ENCODE measurements around the gene RHNO1.

The RHNO1 gene

DNA sequence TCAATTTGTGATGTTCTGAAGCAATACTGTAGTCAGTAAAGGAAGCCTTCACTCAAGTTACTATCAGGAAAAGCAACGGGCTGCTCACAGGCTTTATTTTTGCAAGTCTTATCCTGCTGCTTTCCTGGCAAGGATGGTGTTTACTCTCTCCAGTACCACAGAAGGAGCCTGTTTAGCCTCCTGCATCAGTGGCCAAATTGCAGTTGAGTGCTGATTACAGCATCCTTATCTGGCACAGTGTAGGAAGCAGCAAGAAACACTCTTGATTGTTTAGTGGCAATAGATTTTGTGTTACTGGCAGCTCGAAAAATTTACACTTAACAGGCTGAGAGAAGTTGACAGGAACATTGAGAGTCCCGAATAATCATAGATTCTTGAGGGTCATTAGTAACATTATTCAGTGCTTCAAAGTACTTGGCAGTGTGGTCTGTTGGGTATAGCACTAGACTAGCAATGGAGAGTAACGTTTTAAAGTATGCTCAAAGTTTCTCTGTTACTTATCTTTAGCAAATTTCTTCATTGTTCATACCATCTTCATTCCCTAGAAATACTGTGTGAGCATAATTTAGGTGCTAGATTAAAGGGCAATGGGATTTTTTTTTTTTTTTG is 25.4 kb downstream of the RHNO1 start:
- DNase-seq, result peak in 24 of 51 donors; percentile 3 to 69 (median 23)

GRCh38 chr12:2904260-2904659 is 27.2 kb downstream of the RHNO1 start:
- no peak for DNase-seq

GRCh38 chr12:2912216-2912575 is 35.2 kb downstream of the RHNO1 start:
- no peak for DNase-seq

GRCh38 chr12:2919249-2919648 is 42.2 kb downstream of the RHNO1 start:
- no peak for DNase-seq

DNA sequence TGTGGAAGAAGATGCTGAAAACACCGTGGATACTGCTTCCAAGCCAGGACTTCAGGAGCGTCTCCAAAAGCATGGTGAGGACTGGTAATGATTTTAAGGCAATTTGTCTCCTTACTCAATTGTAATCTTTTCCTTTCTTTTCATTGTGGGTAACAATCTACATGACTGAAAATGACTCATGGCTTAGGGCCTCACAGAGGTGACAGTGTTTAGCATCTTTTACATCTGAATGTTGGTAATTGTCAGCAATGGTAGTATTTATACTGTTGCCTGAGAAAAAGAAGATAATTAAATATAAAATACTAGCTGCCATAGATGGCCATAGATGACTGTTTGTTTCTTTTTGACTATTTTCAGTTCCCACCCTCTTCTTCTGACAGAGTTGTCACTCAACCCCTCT is 45.3 kb downstream of the RHNO1 start:
- DNase-seq, result no peak

GRCh38 chr12:2923057-2923456 is 46.0 kb downstream of the RHNO1 start:
- DNase-seq, result no peak

GRCh38 chr12:2924019-2924418 is 47.0 kb downstream of the RHNO1 start:
- DNase-seq, result no peak

- DNase-seq, result no peak
These were observed 48.4 kb downstream of the RHNO1 start for GRCh38 chr12:2925322-2925995.

DNA sequence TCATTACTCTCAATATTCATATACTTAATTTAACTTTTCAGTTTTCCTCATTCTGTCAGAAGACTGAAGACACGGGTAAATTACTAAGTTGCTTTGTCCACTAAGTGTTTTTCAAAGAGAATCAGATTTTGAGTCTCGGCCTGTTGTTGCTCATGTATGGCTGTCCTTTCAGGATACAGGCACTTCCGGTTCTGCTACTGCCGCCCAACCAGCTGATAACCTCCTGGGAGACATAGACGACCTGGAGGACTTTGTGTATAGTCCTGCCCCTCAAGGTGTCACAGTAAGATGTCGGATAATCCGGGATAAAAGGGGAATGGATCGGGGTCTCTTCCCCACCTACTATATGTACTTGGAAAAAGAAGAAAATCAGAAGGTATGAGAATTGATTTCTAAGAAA is 53.8 kb downstream of the RHNO1 start:
- no peak for DNase-seq

DNA sequence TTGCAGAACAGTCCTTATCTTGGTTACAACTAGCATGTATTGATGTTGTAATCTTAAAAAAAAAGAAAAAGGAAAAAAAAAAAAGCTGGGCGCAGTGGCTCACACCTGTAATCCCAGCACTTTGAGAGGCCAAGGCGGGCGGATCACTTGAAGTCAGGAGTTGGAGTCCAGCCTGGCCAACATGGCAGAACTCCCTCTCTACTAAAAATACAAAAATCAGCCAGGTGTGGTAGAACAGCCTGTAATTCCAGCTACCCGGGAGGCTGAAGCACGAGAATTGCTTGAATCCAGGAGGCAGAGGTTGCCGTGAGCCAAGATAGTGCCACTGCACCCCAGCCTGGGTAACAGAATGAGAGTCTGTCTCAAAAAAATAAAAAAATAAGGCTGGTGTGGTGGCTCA is 56.6 kb downstream of the RHNO1 start:
- no peak for DNase-seq

GRCh38 chr12:2934371-2934770 is 57.3 kb downstream of the RHNO1 start:
- no peak for DNase-seq

DNA sequence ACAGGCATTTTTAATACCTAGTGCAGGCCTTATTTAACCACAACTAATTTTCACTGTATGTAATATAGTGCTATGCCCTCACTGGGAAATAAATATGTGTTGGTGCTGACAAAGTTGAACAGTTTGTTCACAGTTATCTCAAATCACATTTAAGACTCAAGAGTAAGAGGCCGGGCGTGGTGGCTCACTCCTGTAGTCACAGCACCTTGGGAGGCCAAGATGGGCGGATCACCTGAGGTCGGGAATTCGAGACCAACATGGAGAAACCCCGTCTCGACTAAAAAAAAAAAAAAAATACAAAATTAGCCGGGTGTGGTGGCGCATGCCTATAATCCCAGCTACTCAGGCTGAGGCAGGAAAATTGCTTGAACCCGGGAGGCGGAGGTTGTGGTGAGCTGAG is 59.3 kb downstream of the RHNO1 start:
- no peak for DNase-seq

DNA sequence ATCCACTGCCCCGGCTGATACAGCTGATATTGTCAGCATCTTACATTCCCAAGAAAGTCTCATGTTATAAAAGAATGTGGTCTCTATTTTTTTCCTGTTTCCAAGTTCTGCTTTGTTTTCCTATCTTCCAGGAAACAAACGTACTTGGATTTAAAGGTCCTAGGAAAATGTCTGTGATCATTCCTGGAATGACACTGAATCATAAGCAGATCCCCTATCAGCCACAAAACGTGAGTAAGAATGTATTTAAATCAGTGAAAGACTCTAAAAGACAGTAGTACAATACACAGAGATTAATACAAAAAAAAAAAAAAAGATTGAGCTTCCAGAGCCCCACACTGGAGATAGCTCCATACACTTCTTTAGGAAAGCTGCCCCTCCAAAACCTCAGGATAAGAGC is 60.5 kb downstream of the RHNO1 start:
- DNase-seq, result no peak
